Stimulated activated CD8-positive, alpha-beta memory T cell treated with anti-CD3 and anti-CD28 coated beads, Interleukin-7, amount 100 ng/mL, for 24 hours (primary cell): Measurements from ENCODE around the gene SLC2A10.

ENCODE experiments used
- DNase-seq: peaks from one replicate; pipeline ENCODE4 v3.0.0-alpha.2; 2020; ENCODE audit warnings: low read depth

SLC2A10 gene

DNA sequence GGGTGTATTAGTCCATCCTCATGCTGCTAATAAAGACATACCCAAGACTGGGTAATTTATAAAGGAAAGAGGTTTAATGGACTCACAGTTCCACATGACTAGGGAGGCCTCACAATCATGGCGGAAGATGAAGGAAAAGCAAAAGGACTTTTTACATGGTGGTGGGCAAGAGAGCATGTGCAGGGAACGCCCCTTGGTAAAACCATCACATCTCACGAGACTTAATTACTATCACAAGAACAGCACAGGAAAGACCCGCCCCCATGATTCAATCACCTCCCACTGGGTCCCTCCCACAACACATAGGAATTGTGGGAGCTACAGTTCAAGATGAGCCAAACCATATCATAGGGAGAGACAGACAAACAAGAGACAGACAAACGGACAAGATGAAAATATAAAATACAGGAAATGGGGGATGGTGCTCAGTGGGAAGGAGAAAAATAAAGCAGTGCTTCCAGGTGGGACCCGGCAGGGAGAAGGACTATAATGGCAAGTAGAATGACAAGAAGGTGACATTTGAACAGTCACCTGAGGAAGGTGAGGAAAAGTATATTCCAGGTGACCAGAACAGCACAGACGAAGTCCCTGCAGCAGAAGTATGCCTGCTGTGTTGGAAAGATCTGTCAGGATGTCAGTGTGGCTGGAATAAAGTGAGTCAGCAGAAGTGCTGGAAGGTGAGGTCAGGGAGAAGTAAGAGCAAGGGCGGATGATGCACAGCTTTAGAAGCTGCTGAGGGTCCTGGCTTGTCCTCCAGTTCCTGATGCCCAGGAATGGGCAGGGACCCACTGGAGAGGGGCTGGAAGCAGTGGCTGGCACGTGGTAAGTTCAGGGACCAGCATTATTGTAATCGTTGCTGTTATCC lies 61.1 kb downstream of the SLC2A10 start:
- no peak for DNase-seq

- no peak for DNase-seq
Observed at GRCh38 chr20:46771195-46771588, 61.7 kb downstream of the SLC2A10 start.

GRCh38 chr20:46772901-46773300 lies 63.5 kb downstream of the SLC2A10 start:
- DNase-seq = no peak

GRCh38 chr20:46773680-46774079 lies 64.2 kb downstream of the SLC2A10 start:
- DNase-seq = no peak

GRCh38 chr20:46774236-46774635 lies 64.8 kb downstream of the SLC2A10 start:
- no peak for DNase-seq

DNA sequence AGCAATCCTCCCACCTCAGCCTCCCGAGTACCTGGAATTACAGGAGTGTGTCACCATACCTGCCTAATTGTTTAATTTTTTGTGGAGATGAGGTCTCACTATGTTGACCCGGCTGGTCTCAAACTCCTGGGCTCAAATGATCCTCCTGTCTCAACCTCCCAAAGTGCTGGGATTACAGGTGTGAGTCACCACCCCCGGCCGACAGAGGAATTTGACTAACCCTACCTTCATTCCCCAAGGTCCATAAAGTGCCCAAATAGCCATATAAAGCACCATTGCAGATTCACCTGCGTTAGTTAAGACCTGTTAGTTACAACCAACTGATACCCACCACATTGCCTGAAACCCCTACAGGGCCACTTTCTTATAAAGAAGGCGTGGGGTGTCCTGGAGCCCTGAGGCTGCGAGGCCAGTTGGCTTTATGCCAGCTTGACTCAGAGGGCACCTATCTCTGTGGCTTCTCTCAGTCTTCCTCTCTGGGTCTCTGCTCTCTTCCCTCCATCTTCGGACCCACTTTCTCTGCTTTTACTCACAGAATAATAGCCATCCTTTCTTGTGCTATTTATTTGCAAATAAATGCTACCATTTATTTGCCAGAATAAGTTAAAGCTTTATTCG lies 65.6 kb downstream of the SLC2A10 start:
- no peak for DNase-seq

- no peak for DNase-seq
Observed at GRCh38 chr20:46775806-46776205, 66.4 kb downstream of the SLC2A10 start.

GRCh38 chr20:46777331-46777730 lies 67.9 kb downstream of the SLC2A10 start:
- no peak for DNase-seq

DNA sequence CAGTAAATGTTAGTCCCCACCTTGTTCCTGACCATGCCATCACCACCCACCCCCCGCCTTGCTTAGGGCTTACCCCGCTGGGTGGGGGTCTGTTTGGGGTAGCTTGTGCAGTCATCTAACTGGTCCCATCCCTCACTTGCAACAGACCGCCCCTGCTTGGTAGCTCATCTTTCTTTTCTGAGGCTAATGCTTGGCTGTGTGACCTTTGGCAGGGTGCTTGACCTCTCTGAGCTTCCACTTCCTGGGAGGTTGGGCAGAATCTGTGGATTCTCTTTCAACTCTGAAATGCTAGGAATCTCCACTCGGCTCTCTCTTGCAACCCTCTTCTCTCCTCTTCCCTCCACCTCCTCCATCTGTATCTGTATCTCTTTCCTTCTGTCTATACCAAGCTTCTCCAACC lies 70.4 kb downstream of the SLC2A10 start:
- DNase-seq = no peak

DNA sequence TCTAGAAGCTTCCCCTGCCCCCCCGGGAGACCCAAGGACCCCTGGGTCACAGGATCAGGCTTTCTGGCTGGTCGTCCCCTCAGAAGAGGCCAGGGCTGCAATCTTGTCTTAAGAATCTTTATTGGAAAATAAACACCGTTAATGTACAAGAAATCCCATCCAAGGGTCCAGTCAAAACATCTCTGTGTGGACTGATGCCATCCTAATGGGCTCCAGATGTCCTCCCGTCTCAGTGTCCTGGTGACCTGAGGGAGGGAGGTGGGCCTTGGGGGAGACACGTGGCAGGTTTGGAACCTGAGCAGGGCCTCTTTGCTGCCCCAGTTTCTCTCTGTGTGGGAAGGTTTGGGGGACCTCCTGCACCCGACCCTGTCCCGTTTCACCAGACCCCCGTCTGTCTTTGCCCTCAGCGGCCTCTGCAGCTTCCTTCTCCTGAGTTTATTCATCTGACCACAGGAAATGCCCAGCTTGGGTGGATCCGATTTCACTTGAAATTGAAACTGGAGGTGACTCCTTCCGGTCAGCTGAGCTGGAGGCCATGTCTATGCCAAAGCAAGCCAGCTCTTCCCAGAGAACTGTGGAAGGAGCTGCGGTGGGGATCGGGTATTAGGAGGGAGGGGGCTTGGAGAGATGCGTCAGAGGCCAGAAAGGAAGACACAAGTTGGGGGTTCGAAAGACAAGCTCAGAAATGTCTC lies 75.1 kb downstream of the SLC2A10 start:
- no peak for DNase-seq
